ENCODE data around the gene RNF169. TPM values are rescaled to one million over a fixed set of nuclear protein-coding genes. Genes with fewer than 3 reads are reported as not detected.

RNF169 gene
- total and polyA plus RNA-seq, 2 donors (not counting 1 experiment from before 2014, with no cell fraction given) = 6.7 to 28.4 TPM

GRCh38 chr11:74726547-74727182 lies 22.0 kb upstream of the RNF169 start:
- Histone ChIP-seq H3K27me3 (replicated peaks in 1 of 4; ENCODE audit: control extremely low read depth in 1 of 4, control insufficient read depth in 3 of 4, insufficient read depth in 4 of 4, low read length in 3 of 4) (peaks cover 0 to 30% (median 9%) of the 10 kb centered on the region in 4 experiments), H2AFZ (ENCODE audit: insufficient read depth, low read depth, low read length, poor library complexity, severe bottlenecking) (no peak overlapping the region), H3K36me3 (replicated peaks in 1 of 2; ENCODE audit: control extremely low read depth in 1 of 2, control insufficient read depth in 1 of 2, extremely low read depth in 1 of 2, insufficient read depth in 2 of 2, low read length in 1 of 2) (no peaks in the 10 kb centered on the region), H3K4me3 (ENCODE audit: control extremely low read depth in 1 of 5, extremely low read depth in 1 of 5, insufficient read depth in 1 of 5, low read depth in 2 of 5, low read length in 4 of 5) (no peak overlapping the region), H3K4me1 (ENCODE audit: control insufficient read depth in 2 of 2, insufficient read depth in 2 of 2, low read length in 2 of 2) (peaks cover 4% of the 10 kb centered on the region in 2 donors), H3K27ac (ENCODE audit: low read length in 2 of 2) (no peak overlapping the region), H3K79me2 (ENCODE audit: control insufficient read depth, insufficient read depth, low read length) (no peaks in the 10 kb centered on the region), H3K4me2 (replicated peaks; ENCODE audit: low read depth, low read length, poor library complexity, severe bottlenecking) (no peak overlapping the region), H3K9me3 (ENCODE audit: control extremely low read depth in 1 of 3, control insufficient read depth in 2 of 3, insufficient read depth in 1 of 3, low read length in 2 of 3) (no peaks in the 10 kb centered on the region), H4K20me1 (ENCODE audit: control insufficient read depth, insufficient read depth, low read length, poor library complexity, severe bottlenecking) (no peaks in the 10 kb centered on the region), H3K9ac (ENCODE audit: low read length) (no peak overlapping the region)
- TF ChIP-seq, protein P1, sequence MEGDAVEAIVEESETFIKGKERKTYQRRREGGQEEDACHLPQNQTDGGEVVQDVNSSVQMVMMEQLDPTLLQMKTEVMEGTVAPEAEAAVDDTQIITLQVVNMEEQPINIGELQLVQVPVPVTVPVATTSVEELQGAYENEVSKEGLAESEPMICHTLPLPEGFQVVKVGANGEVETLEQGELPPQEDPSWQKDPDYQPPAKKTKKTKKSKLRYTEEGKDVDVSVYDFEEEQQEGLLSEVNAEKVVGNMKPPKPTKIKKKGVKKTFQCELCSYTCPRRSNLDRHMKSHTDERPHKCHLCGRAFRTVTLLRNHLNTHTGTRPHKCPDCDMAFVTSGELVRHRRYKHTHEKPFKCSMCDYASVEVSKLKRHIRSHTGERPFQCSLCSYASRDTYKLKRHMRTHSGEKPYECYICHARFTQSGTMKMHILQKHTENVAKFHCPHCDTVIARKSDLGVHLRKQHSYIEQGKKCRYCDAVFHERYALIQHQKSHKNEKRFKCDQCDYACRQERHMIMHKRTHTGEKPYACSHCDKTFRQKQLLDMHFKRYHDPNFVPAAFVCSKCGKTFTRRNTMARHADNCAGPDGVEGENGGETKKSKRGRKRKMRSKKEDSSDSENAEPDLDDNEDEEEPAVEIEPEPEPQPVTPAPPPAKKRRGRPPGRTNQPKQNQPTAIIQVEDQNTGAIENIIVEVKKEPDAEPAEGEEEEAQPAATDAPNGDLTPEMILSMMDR (IDR thresholded peaks at IDR 0.05) = peak; percentile 88
- no peak for TF ChIP-seq EZH2 (IDR thresholded peaks at IDR 0.05; ENCODE audit: borderline replicate concordance, insufficient read depth, low read depth, low read length, poor library complexity, severe bottlenecking)
- no peak overlapping the region for H3K27ac Mint-ChIP-seq
- H3K4me3 Mint-ChIP-seq = no peak overlapping the region
- ATAC-seq (ENCODE audit: low read depth) (peak; percentile 94), DNase-seq (peak; percentile 71)
- POLR2A ChIA-PET = no interaction called here
- peaks cover 5% of the 10 kb centered on the region for H3K4me1 Mint-ChIP-seq
- WGBS (ENCODE audit: insufficient coverage) = 8% methylated on average over 10 of the region's 13 CpGs
- no peaks in the 10 kb centered on the region for H3K9me3 Mint-ChIP-seq (ENCODE audit: insufficient read depth)
- CTCF ChIA-PET = interaction anchor here (0.7 to 6.0 kb wide), 11 partner anchors 9 to 471 kb away, joined by 3 to 47 read pairs (median 5); no protein-coding TSS in a partner anchor
- intact Hi-C loops (cut with micrococcal nuclease) = loop anchor here (5.0 kb wide), 1 partner anchor 274 kb away; no protein-coding TSS in a partner anchor
- peaks cover 37% of the 10 kb centered on the region for H3K27me3 Mint-ChIP-seq

GRCh38 chr11:74729397-74729796 lies 19.3 kb upstream of the RNF169 start:
- no peak for ATAC-seq (ENCODE audit: low read depth)
- POLR2A ChIA-PET = interaction anchor here (0.6 kb wide), 1 partner anchor 9 kb away, joined by 3 read pairs; no protein-coding TSS in a partner anchor

More at GRCh38 chr11:74729397-74729796, 19.3 kb upstream of the RNF169 start:
- no peak overlapping the region for H3K9ac ChIP-seq (ENCODE audit: low read length)
- Mint-ChIP-seq H3K27ac (no peak overlapping the region), H3K9me3 (ENCODE audit: insufficient read depth) (no peaks in the 10 kb centered on the region), H3K27me3 (peaks cover 50% of the 10 kb centered on the region), H3K4me1 (peaks cover 10% of the 10 kb centered on the region), H3K4me3 (no peak overlapping the region)
- CTCF ChIA-PET = interaction anchor here (0.6 to 6.0 kb wide), 2 partner anchors 10 to 242 kb away, joined by 3 to 47 read pairs; no protein-coding TSS in a partner anchor
- WGBS (ENCODE audit: insufficient coverage) = 90% methylated on average over 3 of the region's 4 CpGs
- no peak overlapping the region for H3K4me3 ChIP-seq (ENCODE audit: control extremely low read depth in 1 of 5, extremely low read depth in 1 of 5, insufficient read depth in 1 of 5, low read depth in 2 of 5, low read length in 4 of 5)
- no peaks in the 10 kb centered on the region for H3K79me2 ChIP-seq (ENCODE audit: control insufficient read depth, insufficient read depth, low read length)
- H3K4me2 ChIP-seq (replicated peaks; ENCODE audit: low read depth, low read length, poor library complexity, severe bottlenecking) = no peak overlapping the region
- H4K20me1 ChIP-seq (ENCODE audit: control insufficient read depth, insufficient read depth, low read length, poor library complexity, severe bottlenecking) = no peaks in the 10 kb centered on the region
- H3K27ac ChIP-seq (ENCODE audit: low read length in 2 of 2) = no peak overlapping the region
- no peaks in the 10 kb centered on the region for H3K36me3 ChIP-seq (replicated peaks in 1 of 2; ENCODE audit: control extremely low read depth in 1 of 2, control insufficient read depth in 1 of 2, extremely low read depth in 1 of 2, insufficient read depth in 2 of 2, low read length in 1 of 2)
- TF ChIP-seq, protein P1 (IDR thresholded peaks at IDR 0.05) = no peak
- TF ChIP-seq EZH2 (IDR thresholded peaks at IDR 0.05; ENCODE audit: borderline replicate concordance, insufficient read depth, low read depth, low read length, poor library complexity, severe bottlenecking) = no peak
- DNase-seq = no peak
- H3K4me1 ChIP-seq (ENCODE audit: control insufficient read depth in 2 of 2, insufficient read depth in 2 of 2, low read length in 2 of 2) = peaks cover 6 to 7% of the 10 kb centered on the region in 2 donors
- H2AFZ ChIP-seq (ENCODE audit: insufficient read depth, low read depth, low read length, poor library complexity, severe bottlenecking) = no peak overlapping the region
- no peaks in the 10 kb centered on the region for H3K9me3 ChIP-seq (ENCODE audit: control extremely low read depth in 1 of 3, control insufficient read depth in 2 of 3, insufficient read depth in 1 of 3, low read length in 2 of 3)
- intact Hi-C loops (cut with micrococcal nuclease) = loop anchor here (5.0 kb wide), 1 partner anchor 277 kb away; no protein-coding TSS in a partner anchor
- H3K27me3 ChIP-seq (replicated peaks in 1 of 4; ENCODE audit: control extremely low read depth in 1 of 4, control insufficient read depth in 3 of 4, insufficient read depth in 4 of 4, low read length in 3 of 4) = peaks cover 0 to 41% (median 21%) of the 10 kb centered on the region in 4 experiments
